Kidney glomerular epithelial cell (primary cell): Measurements from ENCODE around the gene OR2C1.

Experiments
- DNase-seq: peaks from one replicate; lab custom pipeline; 2025; lab: John Stamatoyannopoulos, UW

Gene OR2C1

DNA sequence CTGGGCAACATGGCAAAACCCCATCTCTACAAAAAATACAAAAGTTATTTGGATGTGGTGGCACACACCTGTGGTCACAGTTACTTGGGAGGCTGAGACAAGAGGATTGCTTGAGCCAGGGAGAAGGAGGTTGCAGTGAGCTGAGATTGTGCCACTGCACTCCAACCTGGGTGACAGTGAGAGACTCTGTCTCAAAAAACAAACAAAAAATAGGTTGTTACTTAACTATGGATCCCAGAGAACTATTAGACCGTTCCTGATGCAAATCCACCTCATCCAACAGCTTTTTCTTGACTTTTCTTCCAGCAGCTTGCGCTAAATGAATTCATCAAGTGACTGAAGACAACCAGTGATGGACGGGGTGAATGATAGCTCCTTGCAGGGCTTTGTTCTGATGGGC is at the start of gene OR2C1:
OR2C1 (plus strand) TSS at position 301 of the 400 bp plus-strand sequence; CDS start at position 353, 52 bp downstream.
- no peak for DNase-seq

DNA sequence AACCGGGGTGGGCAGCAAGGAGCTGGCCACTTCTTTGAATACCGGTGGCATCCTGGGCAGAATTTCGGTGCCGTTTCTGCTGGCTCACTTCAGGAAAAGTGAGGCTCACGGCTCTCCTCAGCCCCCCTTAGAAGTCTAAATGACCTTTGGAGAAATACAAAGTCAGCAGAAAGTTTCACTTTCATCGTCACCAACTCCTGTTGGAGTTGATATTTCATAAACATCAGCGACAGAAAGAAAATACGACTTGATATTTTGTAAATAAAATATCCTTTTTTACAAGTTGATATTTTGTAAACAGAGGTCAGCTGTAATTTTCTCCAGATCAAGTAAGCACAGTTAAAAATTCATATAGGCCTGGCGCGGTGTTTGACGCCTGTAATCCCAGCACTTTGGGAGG is 49.6 kb upstream of the OR2C1 start:
- DNase-seq = no peak

DNA sequence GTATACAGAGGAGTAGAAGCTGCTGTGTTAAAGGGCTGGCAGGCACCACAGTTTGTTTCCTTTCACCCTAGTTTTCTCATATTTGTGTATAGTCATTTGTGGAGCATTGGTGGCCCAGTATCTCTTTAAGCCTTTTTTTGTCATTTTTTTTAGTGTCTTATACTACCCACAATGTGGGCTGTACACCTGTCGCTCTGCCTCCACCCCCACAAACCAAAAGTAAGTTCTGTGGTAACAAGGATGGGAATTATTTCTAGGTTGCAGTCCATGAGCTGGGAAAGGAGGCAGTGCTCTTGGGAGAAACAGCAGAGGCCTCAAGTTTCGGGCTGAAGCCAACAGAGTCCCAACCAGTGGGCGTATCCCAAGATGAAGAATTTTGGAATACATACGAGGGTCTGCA is 44.2 kb upstream of the OR2C1 start:
- DNase-seq = no peak

- no peak for DNase-seq
These were observed 38.2 kb upstream of the OR2C1 start for GRCh38 chr16:3317315-3317999.

GRCh38 chr16:3321816-3322215 is 33.9 kb upstream of the OR2C1 start:
- DNase-seq = no peak

GRCh38 chr16:3327514-3327913 is 28.2 kb upstream of the OR2C1 start:
- no peak for DNase-seq

- no peak for DNase-seq
These were observed 27.6 kb upstream of the OR2C1 start for GRCh38 chr16:3328104-3328503.

- no peak for DNase-seq
These were observed 27.0 kb upstream of the OR2C1 start for GRCh38 chr16:3328643-3329042.

DNA sequence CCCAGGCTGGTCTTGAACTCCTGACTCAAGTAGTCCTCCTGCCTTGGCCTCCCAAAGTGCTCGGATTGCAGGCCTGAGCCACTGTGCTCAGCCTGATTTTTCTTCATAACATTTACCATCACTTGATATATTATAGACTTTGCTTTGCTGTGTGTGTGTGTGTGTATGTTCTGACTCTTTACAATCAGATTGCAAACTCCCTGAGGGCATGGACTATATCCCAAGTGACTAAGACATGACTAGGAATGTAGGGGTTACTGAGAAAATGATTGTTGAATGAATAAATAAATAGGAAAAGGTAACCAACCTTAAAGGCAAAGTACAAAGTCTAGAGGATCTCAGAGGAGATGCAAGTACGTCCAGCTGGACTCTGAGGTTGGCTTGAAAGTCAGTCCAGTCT is 9.6 kb upstream of the OR2C1 start:
- DNase-seq = no peak

GRCh38 chr16:3347586-3347985 is 8.1 kb upstream of the OR2C1 start:
- no peak for DNase-seq

DNA sequence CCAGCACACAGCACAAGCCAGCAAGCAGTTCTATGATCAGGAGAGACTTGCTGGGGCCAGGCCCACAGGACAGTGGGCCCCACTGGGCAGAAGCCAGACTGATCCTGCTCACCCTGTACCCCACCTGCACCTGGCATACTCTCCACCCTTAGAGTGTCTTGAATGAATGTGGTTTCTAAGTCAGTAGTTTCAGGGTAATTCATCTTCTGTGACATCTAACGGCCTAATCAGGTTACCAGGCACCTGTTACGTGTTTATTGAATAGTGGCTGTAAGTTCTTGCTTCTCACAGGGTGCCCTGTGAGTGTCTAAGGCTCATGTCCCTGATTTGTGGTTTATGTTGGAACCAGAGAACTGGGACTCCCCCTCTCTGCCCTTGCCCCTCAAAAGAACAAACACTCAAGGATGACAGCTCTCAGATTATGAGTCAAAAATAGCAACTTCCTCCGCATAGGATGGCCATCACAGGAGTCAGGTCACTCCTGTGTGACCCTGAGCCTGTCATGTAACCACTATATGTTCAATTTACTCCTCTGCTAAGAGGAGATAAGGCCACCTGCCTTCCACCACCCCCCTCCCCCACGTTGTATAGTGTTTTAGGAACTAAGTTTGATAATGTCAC is 7.0 kb upstream of the OR2C1 start:
- DNase-seq = no peak

- DNase-seq = no peak
These were observed 6.5 kb upstream of the OR2C1 start for GRCh38 chr16:3349175-3349574.

DNA sequence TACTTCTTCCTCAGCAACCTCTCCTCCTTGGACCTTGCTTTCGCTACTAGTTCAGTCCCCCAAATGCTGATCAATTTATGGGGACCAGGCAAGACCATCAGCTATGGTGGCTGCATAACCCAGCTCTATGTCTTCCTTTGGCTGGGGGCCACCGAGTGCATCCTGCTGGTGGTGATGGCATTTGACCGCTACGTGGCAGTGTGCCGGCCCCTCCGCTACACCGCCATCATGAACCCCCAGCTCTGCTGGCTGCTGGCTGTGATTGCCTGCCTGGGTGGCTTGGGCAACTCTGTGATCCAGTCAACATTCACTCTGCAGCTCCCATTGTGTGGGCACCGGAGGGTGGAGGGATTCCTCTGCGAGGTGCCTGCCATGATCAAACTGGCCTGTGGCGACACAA is 429 bp downstream of the OR2C1 start:
- DNase-seq = no peak

GRCh38 chr16:3358871-3359270 is 3.2 kb downstream of the OR2C1 start:
- no peak for DNase-seq

DNA sequence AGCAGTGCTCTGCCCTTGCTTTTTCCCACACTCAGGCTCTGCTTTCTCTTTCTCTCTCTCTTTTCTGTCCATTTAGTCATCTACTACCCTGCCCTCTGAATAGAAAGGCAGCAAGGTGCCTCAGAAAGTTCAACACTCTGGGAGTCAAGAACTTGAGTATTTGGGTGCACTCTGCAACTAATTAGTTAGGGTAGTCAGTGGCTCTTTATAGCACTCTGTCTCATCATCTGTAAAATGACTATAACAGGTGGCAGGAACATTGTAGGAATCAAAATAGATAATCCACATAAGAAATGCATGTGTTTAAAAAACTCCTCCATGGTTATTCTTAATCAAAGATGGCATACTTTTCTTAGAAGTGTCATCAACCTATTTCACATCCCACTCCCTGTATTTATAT is 7.2 kb downstream of the OR2C1 start:
- no peak for DNase-seq

DNA sequence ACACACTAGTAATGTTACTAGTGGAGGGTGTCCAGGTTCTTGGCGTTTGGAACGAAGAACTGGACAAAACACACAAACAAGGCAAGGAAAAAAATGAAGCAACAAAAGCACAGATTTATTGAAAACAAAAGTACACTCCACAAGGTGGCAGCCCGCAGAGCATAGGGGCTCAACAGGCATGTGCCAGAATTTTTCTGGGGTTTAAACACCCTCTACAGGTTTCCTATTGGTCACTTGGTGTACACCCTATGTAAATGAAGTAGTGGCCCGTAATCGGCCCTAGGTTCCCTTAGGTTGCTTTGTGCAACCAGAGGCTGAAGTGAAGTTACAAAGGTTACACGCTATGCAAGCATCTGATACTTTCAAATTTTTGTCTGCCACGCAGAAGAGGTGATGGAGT is 8.1 kb downstream of the OR2C1 start:
- no peak for DNase-seq

- peak; percentile 86 for DNase-seq
These were observed 9.2 kb downstream of the OR2C1 start for GRCh38 chr16:3364774-3365427.

DNA sequence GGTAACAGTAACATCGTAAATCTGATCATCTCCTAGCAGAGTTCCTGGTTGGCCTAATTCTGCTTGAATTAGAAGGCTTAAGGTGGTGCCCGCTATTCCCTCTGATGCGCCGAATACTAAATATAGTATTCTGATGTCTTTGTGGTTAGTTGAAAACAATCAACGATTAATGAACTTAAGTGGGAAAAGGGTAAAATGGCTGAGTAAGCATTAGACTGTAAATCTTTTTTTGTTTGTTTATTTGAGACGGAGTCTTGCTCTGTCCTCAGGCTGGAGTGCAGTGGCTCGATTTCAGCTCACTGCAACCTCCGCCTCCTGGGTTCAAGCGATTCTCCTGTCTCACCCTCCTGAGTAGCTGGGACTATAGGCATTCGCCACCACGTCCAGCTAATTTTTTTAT is 13.4 kb downstream of the OR2C1 start:
- DNase-seq = no peak

DNA sequence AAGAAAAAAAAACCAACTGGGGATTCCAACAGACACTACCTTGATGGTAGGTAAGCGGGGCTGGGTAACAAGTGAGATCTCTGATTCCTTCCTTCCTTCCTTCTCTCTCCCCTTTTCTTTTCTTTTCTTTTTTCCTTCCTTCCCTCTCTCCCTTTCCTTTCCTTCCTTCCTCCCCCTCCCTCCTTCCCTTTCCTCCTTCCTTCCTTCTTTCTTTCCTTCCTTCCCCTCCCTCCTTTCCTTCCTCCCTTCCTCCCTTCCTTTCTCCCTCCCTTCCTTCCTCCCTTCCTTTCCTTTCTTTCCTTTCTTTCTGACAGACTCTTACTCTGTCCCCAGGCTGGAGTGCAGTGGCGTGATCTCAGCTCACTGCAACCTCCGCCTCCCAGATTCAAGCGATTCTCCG is 20.0 kb downstream of the OR2C1 start:
- no peak for DNase-seq

GRCh38 chr16:3377917-3378316 is 22.2 kb downstream of the OR2C1 start:
- DNase-seq = no peak

DNA sequence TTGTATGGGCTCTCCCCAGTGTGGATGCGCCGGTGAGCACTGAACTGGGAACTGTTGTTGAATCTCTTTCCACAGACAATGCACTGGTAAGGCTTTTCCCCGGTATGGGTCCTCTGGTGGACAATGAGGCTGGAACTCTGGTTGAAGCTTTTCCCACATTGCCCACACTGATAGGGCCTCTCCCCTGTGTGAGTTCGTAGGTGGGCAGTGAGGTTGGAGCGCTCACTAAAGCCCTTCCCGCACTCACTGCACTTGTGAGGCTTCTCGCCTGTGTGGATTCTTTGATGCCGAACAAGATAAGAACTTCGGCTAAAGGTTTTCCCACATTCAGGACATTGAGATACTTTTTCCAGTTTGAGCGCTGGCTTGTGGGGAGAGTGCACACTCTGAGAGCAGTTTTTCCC is 27.4 kb downstream of the OR2C1 start:
- no peak for DNase-seq

DNA sequence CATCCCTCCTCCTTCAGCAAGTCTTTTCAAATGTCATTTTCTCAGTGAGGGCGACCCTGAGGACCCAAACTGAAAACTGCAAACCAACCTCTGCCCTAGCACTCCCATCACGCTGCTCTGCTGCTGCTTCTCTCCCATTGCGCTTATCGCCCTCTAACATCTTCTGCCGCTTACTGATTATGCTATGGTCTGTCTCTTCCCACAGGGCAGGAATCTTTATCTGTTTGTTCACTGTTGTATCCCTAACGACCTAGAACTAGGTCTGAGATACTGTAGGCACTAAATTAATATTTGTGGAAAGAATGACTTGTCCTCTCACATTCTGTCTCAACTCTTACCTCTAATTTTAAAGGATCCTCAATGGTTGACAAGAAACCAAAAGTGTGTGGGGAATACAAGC is 32.6 kb downstream of the OR2C1 start:
- DNase-seq = no peak

GRCh38 chr16:3389663-3390338 is 34.1 kb downstream of the OR2C1 start:
- DNase-seq = no peak
